ENCODE results near the gene ELP4. TPM values are rescaled to one million over a fixed set of nuclear protein-coding genes. Genes with fewer than 3 reads are reported as not detected.
A peak's percentile ranks its signal among the peaks of the same experiment; 100 is the strongest.

The ELP4 gene
- total and polyA plus RNA-seq, 7 donors: 4.2 to 12.9 (median 8.2) TPM

GRCh38 chr11:31812383-31813381 lies 303.1 kb downstream of the ELP4 start:
- peak in 1 of 4 donors; percentile 41 for ATAC-seq
- DNase-seq: peak in 1 of 2 donors; percentile 53
- no peak for TF ChIP-seq CTCF (IDR thresholded peaks at IDR 0.05)
- peaks cover 0 to 98% (median 78%) of the 10 kb centered on the region in 3 donors for H3K27me3 ChIP-seq (ENCODE audit: insufficient read depth in 3 of 3, low read length in 2 of 3)
- intact Hi-C loops (cut with DNase I): no loop called here
- H3K36me3 ChIP-seq (ENCODE audit: insufficient read depth in 1 of 2, low read depth in 1 of 2): no peaks in the 10 kb centered on the region
- H3K4me3 ChIP-seq: peak overlapping the region; percentile 71
- no peak overlapping the region for H3K27ac ChIP-seq
- no peaks in the 10 kb centered on the region for H3K9me3 ChIP-seq
- peaks cover 60% of the 10 kb centered on the region for H3K4me1 ChIP-seq
- 5 to 10% (median 8%) methylated on average over 54 to 63 of the region's 63 CpGs for WGBS, 3 donors

GRCh38 chr11:31813391-31814175 lies 304.0 kb downstream of the ELP4 start:
- Histone ChIP-seq H3K4me1 (peaks cover 63% of the 10 kb centered on the region), H3K4me3 (peak overlapping the region; percentile 71), H3K27ac (no peak overlapping the region), H3K36me3 (ENCODE audit: insufficient read depth in 1 of 2, low read depth in 1 of 2) (no peaks in the 10 kb centered on the region), H3K9me3 (no peaks in the 10 kb centered on the region), H3K27me3 (ENCODE audit: insufficient read depth in 3 of 3, low read length in 2 of 3) (peaks cover 0 to 98% (median 86%) of the 10 kb centered on the region in 3 donors)
- no peak for TF ChIP-seq CTCF (IDR thresholded peaks at IDR 0.05)
- intact Hi-C loops (cut with DNase I): no loop called here
- ATAC-seq: no peak
- 3 to 5% (median 4%) methylated on average over 35 of the region's 35 CpGs for WGBS, 3 donors
- DNase-seq: peak in 1 of 2 donors; percentile 48

GRCh38 chr11:31814176-31814868 lies 304.8 kb downstream of the ELP4 start:
- WGBS, 3 donors: 4 to 7% (median 5%) methylated on average over 34 to 38 of the region's 38 CpGs
- intact Hi-C loops (cut with DNase I): no loop called here
- H3K36me3 ChIP-seq (ENCODE audit: insufficient read depth in 1 of 2, low read depth in 1 of 2): no peaks in the 10 kb centered on the region
- peaks cover 63% of the 10 kb centered on the region for H3K4me1 ChIP-seq
- H3K9me3 ChIP-seq: no peaks in the 10 kb centered on the region
- peak in 1 of 4 donors; percentile 1 for ATAC-seq
- peak overlapping the region; percentile 71 for H3K4me3 ChIP-seq
- H3K27ac ChIP-seq: no peak overlapping the region
- no peak for TF ChIP-seq CTCF (IDR thresholded peaks at IDR 0.05)
- peaks cover 0 to 98% (median 85%) of the 10 kb centered on the region in 3 donors for H3K27me3 ChIP-seq (ENCODE audit: insufficient read depth in 3 of 3, low read length in 2 of 3)
- no peak for DNase-seq

- no peak for TF ChIP-seq CTCF (IDR thresholded peaks at IDR 0.05)
- H3K9me3 ChIP-seq: no peaks in the 10 kb centered on the region
- WGBS, 3 donors: 2 to 3% (median 2%) methylated on average over 50 to 57 of the region's 57 CpGs
- intact Hi-C loops (cut with DNase I): no loop called here
- H3K27me3 ChIP-seq (ENCODE audit: insufficient read depth in 3 of 3, low read length in 2 of 3): peaks cover 0 to 98% (median 90%) of the 10 kb centered on the region in 3 donors
- H3K27ac ChIP-seq: no peak overlapping the region
- no peak for ATAC-seq
- H3K4me3 ChIP-seq: peak overlapping the region; percentile 62
- no peaks in the 10 kb centered on the region for H3K36me3 ChIP-seq (ENCODE audit: insufficient read depth in 1 of 2, low read depth in 1 of 2)
- DNase-seq: peak in 1 of 2 donors; percentile 53
- H3K4me1 ChIP-seq: peaks cover 53% of the 10 kb centered on the region
These were observed 306.3 kb downstream of the ELP4 start for GRCh38 chr11:31815711-31816467.

All from psoas muscle (tissue), 8 donors.